HG03439 (cell line): ENCODE measurements around the gene NDUFC1.
A peak's percentile ranks its signal among the peaks of the same experiment; 100 is the strongest.
"Not testable (repeated sequence)": the region's sequence is repeated elsewhere in the genome, so short reads cannot be mapped to it uniquely, and the experiment has no call there.

Experiments
- ATAC-seq: cut with Tn5 transposase; IDR thresholded peaks from one replicate; pipeline ENCODE4 v1.9.1; 2021; ENCODE audit warnings: mild to moderate bottlenecking, moderate library complexity; ENCODE audit not compliant: unreplicated experiment

NDUFC1 gene

DNA sequence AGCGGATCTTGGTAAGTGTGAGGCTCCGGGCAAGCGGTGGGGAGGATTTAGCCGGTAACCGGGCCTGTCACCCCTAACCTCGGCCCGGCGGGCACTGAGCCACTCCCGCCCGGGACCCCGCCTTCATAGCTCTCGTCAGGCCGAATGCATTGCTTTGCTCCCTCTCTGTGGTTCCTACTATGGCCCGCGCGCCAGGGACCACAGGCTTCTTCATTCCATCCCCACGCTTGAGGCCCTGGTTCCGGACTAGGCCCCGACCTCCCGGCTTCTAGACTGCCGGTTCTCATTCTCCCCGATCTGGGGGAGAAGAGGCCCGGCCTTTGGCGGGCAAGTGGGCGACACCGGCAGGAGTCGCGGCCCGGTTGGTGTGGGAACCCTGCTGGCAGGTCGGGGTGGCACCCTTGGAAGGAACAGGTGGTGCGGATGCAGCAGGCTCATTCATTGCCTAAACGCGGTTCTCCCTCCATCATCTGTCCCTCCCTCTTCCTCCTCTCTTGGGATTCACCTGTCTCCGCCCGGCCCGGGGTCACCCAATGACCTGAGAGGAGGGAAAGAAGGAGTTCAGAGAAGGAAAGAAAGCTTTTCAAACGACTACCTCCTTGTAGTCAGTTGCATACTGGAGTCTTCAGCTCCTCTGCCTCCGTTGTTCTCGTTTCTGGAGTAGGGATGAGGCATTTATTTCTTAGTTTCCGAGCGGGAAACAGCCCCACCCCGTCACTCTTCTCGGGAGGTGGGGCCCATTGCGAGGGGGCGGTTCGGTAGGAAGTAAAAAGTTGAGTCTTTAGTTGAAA is at the start of gene NDUFC1:
TSS of gene NDUFC1 (minus strand) at position 657 of the 791 bp plus-strand sequence. CDS start 6,679 bp downstream, outside the sequence.
- peak; percentile 34 for ATAC-seq

DNA sequence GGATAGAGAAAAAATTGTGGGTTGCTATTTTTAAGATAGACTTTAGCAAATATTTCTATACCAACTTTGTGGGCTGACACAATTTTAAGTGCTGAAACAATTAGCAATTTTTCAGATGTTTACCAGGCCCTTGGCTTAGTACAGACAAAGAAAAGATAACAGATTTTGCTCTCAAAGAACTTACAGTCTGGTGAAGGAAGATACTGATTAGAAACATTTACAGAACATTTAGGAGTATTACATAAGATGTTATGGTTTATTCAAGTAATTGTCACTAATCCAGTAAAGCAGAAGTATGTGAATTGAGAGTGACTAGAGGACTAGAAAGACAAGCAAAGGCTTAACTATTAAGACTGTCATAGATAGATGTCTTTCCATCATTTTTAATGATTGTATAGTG is 35.3 kb upstream of the NDUFC1 start:
- ATAC-seq = no peak

DNA sequence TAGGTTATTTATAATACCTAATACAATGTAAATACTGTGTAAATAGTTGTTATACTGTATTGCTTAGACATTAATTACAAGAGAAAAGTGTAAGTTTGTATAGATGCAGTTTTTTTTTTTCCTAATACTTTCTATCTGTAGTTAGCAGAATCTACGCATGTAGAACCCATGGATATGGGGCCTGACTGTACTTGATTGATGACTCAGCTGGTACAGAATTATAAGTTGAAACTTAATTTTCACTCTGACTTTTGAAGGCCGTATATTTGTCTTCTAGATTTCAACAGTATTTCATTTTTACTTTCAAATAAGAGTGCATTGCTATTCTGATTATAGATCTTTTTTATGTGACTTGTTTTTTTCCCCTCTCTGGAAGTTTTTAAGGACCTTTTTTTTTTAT is 30.8 kb upstream of the NDUFC1 start:
- ATAC-seq = no peak

DNA sequence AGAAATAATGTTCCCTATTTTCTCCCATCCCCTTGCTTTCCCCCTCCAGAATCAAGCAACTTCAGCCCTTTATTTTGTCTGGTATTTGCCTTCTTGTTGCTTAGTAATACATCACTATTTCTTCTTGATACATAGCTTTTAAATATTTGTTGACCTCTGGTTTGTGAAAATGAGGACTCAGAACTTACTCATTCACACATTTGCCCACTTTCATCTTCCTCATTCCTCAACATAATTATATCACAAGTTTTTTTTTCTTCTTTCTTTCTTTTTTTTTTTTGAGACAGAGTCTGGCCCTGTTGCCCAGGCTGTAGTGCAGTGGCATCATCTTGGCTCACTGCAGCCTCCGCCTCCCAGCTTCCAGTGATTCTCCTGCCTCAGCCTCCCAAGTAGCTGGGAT is 28.9 kb upstream of the NDUFC1 start:
- no peak for ATAC-seq

DNA sequence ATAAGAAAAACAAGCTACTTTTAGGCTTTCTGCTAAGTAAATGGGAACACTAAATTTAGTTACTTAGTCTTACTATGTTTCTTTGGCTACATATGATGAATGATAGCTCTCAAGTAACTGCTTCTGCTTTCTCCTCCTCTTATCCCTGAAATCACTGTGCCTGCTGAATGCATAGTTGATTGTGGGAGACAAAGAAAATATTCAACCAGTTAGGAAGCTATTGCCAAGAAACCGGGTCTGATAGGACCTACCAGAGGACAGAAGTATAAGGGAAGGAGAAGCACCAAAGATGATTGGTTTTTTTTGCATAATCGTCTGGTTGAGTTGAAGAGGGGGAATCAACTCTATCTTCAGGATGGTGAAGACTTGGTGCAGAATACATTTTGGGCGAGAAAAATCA is 28.0 kb upstream of the NDUFC1 start:
- ATAC-seq = no peak

DNA sequence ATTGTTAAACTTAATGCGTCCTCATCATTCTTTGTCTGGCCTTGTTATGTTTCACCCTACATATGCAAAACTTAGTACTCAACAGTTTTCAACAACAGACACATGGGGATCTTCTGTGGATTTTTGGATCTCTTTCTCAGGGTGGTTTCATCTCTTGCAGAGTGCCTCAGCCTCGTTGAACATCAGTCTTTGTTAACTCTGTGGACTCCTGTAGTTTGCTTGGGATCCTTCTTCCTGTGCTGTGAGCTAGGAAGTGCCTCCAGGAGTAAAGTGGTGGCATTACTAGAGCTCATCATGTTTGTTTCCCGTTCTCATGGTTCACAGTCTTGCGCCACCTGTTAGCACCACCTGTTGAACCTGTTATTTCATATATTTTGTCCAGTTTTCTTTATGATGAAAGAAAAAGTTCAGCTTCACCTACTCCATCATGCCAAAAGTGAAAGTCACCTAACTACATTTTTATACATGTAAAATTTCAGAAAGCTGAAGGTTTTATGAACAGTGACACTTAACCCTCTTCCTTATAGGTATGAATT is 27.5 kb upstream of the NDUFC1 start:
- no peak for ATAC-seq

DNA sequence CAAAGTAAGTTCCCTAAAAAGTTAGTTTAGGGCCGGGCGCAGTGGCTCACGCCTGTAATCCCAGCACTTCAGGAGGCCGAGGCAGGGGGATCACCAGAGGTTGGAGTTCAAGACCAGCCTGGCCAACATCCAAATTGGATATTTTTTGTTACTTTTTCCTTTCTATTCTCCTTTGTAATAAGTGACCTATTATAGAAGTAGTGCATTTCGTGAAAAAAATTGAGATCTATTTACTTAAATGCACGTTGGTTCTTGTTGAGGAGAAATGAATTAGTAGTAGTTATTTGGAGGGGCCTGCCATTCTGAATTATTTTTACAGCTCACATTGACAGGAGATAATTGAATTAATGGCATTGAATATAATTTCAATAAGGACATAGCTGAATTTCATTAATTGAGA is 22.3 kb upstream of the NDUFC1 start:
- ATAC-seq = no peak

DNA sequence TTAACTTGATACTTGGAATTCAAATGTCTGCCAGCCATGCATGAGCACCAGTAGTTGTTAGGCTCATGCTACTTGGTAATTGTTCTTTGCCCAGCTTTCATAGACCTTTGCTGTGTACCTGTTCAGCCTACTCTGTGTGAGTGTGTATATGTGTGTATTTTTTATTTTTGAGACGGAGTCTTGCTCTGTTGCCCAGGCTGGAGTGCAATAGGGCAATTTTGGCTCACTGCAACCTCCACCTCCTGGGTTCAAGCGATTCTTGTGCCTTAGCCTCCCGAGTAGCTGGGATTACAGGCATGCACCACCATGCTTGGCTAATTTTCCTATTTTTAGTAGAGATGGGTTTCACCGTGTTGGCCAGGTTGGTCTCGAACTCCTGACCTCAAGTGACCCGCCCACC is 20.3 kb upstream of the NDUFC1 start:
- not testable (repeated sequence) for ATAC-seq

DNA sequence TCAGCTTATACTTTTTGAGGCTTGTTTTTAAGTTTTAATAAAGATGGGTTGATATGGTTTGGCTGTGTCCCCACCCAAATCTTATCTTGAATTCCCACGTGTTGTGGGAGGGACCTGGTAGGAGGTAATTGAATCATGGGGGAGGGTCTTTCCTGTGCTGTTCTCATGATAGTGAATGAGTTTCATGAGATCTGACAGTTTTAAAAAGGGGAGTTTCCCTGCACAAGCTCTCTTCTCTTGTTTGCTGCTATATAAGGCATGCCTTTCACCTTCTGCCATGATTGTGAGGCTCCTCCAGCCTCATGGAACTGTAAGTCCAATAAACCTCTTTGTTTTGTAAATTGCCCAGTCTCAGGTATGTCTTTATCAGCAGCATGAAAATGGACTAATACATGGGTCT is 19.8 kb upstream of the NDUFC1 start:
- ATAC-seq = not testable (repeated sequence)

DNA sequence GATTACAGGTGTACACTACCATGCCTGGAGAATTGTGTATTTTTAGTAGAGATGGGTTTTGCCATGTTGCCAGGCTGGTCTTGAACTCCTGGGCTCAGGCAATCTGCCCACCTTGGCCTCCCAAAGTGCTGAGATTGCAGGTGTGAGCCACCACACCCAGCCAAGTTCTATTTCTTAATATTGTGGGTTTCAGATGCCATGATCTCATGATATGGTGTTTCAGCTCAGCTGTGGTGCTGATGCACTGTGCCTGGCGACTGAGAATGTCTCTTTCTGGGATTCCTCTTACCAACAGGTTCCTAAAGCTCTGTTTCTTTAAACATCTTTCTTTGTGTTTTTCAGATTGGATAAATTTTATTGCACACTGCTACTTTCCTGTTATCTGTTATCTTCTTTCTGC is 17.3 kb upstream of the NDUFC1 start:
- no peak for ATAC-seq

DNA sequence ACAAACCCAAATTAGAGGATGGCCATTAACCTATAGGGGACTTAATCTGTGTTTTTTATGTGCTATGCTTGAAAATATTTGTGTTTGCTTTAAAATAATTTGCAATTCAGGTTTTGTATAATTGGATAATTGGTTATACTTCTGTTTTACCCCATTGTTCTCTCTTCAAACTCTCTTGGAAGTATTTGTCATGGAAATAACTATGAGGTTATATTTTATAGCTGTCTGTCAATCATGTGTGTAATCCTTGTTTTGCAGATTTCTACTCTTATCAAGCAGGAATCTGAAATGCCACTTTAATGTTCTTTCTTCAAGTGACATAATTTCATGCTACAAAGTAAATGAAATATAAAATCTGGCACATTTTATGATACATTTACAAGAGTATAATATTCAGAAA is 15.4 kb upstream of the NDUFC1 start:
- ATAC-seq = no peak

DNA sequence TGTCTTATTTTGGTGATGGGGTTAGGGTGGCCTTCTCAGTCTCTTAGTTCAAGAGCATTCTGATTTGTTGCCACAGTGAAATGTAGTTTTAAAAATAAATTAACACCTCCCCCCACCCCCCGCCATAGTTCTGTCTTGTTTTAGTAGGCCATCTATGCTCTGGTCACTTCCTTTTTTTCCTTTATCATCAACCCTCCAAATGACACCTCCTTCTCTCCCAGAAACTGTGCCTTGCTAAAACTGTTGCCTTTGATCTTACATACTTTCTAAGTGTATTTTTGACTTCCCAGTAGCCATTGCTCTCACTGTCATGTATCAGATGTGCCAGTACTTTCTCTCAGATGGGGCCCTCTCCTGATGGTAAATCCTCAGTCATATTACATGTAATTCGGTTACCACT is 14.5 kb upstream of the NDUFC1 start:
- no peak for ATAC-seq

DNA sequence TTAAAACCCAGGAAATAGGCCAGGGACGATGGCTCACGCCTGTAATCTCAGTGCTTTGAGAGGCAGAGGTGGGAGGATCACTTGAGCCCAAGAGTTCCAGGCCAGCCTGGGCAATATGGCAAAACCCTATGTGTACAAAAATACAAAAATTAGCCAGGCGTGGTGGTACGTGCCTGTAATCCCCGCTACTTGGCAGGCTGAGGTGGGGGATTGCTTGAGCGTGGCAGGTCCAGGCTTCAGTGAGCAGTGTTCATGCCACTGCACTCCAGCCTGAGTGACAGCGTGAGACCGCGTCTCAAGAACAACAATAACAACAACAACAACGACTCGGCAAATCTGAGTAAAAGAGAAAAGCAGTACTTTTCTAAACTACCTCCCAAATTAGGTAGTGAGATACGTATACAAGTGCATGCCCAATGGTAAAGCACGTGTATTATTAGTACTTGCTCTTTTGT is 13.0 kb upstream of the NDUFC1 start:
- peak; percentile 75 for ATAC-seq

DNA sequence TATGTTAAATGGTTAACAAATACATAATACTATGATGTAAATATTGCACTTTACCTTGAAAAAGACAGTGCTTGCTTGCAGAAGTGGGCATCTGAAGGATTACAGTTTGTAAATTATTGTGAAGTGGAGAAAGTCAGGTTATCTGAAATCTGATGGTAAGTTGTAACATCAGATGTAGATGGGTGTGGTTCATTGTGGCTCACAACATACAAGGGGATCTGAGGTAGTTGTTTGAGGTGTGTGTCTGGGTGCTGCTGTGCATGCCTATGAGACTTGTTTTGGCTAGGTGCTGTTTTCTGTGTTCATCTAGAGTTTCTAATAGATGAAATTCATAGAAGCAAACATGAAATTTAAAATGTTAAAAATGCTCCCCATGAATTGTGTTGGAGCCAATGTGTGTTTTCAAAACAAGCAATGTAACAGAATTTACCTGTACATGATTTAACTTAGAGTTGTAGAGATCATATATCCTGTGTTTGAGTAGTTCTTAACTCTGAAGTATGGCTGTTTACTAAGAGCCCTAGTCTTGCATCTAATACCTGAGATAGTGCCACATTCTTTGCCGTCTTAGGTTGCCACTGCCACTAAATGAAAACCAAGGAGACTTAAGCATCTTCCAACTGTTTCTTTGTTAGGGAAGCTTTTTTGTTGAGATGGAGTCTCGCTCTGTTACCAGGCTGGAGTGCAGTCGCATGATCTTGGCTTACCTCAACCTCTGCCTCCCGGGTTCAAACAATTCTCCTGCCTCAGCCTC is 11.9 kb upstream of the NDUFC1 start:
- no peak for ATAC-seq

DNA sequence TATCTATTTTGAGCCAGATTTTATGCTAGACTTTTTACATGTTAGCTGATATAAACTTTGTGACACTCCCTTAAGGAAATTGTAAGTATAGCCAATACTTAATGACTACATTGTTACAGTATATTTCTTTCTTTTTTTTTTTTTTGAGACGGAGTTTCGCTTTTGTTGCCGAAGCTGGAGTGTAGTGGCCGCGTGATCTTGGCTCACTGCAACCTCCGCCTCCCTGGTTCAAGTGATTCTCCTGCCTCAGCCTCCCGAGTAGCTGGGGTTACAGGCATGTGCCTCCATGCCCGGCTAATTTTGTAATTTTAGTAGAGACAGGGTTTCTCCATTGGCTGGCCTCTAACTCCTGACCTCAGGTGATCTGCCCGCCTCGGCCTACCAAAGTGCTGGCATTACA is 11.1 kb upstream of the NDUFC1 start:
- ATAC-seq = not testable (repeated sequence)

DNA sequence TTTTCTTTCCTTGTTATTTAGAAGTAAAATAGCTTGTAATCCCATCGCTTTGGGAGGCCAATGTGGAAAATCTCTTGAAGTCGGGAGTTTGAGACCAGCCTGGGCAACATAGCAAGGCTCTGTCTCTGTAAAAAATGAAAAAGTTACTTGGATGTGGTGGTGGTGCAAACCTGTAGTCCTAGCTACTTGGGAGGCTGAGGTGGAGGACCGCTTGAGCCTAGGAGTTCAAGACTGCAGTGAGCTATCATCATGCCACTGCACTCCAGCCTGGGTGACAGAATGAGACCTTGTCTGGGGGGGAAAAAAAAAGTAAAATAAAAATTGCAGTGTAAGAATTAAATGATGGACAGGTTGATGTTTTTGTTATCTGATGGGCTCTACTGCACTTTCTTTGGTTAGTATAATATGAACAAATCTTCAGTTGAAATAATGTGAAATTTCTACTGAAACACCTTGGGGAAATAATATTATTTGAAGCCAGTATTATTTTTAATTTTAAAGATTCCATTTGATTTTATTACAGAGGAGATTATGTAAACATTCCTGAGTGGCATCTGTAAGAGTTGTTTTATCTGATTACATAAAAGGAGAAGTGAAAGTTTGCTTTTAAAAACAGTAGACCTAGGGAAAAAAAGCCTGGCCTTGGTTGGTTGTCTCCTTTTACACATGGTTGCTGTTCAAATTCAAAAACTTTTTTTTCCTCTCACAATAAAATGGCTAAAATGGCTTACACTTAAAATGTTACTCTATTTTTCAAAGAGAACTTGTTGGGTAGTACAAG is 10.5 kb upstream of the NDUFC1 start:
- ATAC-seq = no peak

DNA sequence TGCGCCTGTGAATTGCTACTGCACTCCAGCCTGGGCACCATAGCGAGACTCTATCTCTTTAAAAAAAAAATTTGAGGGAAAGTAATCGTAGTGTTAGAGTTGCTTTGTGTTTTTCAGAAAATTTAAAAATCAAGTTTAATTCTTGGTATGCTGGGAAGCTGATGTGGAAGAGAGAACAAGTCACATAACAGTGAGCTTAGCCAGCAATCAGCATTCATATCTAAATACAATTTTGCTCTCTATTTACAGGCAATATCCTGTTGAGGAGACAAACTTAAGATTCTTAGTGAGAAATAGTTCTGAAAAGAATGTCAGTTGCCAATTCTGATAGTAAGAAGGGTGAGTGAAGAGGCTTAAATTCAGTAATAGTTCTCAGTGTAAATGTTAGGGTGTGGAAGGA is 9.6 kb upstream of the NDUFC1 start:
- no peak for ATAC-seq

DNA sequence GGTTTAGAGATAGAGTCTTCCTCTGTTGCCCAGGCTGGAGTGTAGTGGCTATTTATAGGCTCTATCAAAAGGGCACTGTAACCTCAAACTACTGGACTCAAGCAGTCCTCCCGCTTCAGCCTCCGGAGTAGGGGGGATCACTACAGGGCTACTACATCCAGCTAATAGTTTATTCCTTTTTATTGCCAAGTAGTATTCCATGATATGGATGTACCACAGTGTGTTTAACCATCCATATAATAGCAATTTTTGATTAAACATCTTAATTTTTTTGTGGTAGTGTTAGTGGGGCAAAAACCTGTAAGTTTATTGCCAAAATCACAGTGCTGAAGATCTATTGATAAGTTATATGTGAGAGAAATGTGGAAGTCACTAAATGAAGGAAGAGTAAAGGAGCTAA is 2.6 kb upstream of the NDUFC1 start:
- no peak for ATAC-seq

DNA sequence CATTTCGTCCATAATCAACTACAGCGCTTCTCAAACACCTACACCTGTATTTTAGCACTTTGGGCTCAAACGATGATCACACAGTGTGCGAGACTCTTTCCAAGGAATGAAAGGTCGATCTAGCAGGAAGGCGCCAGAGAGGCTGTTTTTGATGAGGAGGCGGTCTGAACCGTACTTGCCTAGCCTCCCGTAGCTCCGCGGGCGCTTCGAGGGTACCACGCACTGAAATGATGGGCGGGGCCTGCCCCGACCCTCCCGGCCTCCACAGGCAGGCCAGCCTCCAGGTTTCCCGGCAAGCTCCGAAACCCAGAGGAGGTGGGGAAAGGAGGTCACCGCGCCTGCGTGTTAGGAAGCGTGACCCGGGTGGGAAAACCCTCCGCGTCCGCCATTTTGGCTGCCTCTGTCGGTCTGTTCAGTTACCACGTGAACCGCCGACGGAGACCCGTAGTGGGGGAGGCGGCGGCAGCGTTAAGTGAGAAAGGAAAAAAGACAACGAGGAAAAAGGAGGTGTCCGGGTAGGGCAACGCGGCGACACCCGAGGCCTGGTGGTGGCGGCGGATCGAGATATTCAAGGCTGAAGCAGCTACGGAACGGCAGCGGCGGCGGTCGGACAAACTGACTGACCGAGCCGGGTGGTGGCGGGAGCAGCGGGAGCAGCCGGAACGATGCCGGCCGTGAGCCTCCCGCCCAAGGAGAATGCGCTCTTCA is 1.0 kb downstream of the NDUFC1 start, which contains the start of gene NAA15:
TSS of gene NAA15 (plus strand) at position 393 of the 708 bp plus-strand sequence. CDS start at position 666, 273 bp downstream.
- peak; percentile 86 for ATAC-seq

DNA sequence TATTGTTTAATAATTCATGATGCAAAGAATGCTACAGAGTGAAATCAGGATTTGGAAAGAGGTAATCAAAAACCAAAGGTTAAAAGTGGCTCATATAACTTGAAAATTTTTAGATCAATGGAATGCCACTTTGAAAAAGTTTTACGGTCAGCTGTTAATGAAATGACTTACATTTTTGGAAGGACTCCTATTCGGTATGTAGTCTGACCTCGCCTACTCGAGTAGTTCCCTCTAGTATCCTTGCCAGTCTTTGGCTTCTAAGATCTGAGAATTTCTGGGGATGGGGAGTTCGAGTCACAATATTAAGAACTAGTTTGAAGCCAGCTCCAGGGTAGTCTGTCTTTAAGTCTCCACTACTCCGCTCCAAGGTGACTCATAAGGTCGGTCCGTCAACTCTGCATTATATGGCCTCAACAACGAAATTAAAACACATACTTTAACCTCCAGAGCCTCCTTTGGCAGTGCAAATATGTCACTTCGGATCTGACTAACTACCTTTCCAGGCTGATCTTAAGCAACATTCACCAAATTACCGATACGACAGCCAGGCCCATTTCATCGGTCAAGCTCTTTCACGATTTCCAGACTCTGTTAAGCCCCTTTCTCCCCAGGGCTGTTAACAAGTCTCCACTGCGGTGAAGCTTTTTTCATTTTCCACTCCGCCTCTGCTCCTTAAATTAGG is 1.7 kb downstream of the NDUFC1 start:
- ATAC-seq = peak; percentile 12
